SIG-M5 (cell line): ENCODE data around the gene NR1D2.
"Not testable (repeated sequence)": the region's sequence is repeated elsewhere in the genome, so short reads cannot be mapped to it uniquely, and the experiment has no call there.

Experiments used
- DNase-seq: peaks from one replicate; lab custom pipeline; 2025; lab: John Stamatoyannopoulos, UW

NR1D2 gene

GRCh38 chr3:24005669-24006068 is 60.6 kb downstream of the NR1D2 start:
- DNase-seq, result no peak

GRCh38 chr3:24010834-24011233 is 65.7 kb downstream of the NR1D2 start:
- DNase-seq, result not testable (repeated sequence)

GRCh38 chr3:24012589-24013269 is 67.6 kb downstream of the NR1D2 start:
- DNase-seq, result no peak

DNA sequence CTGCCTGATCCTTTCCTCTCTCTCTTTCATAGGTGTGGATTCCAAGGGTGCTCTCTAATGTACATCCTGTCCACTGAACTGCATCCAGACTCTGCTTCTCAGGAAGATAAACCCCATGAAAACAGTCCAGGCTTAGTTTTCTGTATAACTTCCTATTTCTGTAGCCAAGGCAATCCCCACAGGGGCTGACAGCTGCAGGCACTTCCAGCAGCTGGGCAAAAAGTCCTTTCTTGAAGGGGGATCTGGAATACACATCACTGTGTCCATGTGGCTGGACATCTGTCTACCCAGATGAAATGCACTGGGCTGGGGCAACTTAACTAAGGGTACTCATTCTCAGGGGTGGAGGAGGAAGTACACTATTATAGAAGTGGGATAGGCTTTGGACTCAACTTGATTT is 72.2 kb downstream of the NR1D2 start:
- DNase-seq, result no peak

- DNase-seq, result no peak
Measured at GRCh38 chr3:24018784-24019570, 73.9 kb downstream of the NR1D2 start.

DNA sequence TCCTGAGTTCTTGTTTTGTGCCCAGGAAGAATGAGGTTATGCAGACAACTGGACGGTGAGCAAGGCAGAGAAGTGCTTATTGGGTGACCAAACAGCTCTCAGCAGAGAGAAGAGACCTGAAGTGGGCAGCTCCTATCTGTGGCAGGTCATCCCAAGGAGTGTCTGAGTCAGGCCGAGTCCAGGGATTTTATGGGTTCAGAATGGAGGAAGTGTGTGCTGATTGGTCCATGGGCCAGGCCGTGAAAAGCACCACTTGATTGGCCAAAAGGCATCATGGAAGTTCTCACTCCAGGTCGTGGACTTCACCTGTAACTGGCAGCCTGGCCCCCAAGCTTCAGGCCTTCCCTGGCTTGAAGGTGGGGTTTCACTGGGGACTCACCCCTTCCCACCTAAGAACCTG is 74.5 kb downstream of the NR1D2 start:
- DNase-seq, result no peak

DNA sequence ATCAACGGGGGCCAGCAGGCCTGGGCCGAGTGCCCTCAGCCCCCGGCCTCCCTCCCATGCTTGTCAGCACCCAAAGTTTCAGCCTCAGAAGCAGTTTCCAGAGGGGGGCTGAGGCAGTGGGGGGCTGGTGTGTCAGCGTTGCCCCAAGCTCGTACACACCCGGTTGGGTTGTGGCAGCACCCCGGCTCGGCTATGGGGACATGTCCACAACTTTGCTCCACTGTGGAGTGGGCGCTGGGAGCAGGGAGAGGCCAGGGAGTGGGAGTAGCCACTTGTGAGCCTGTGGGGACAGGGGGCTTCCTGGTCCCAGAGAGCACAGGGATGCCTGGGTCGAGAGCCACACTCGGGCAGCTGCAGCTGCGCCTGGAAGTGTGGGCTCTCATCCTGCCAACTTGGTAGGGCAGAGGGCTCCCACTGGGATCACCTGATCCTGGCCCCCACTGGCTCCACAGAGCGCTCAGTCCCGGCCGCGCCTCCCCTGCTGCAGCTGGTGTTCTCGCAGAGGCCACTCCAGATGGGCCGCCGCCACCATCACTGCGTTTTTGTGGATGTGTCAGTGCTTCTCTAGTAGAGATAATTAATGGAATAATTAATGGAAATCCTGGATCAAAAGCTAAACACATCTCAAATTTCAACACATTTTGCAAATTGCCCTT is 75.1 kb downstream of the NR1D2 start:
- no peak for DNase-seq

DNA sequence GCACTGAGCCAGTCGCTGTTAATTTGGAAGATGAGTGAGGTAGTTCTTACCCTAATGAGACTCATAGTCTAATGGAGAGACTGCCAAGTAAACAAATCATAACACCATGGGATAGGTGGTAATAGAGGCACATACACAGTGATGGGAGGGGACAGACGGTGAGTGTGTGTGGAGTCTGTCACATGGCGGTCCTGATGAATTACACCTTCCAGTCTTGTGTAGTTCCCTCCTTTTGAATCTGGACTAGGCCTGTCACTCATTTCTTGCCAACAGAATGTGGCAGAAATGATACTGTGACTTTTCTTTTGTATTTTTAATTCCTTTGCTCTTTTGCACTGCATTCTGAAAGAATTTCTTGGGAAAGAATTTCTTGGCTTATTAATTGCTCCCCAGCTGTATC is 78.1 kb downstream of the NR1D2 start:
- no peak for DNase-seq

- no peak for DNase-seq
Measured at GRCh38 chr3:24025805-24026204, 80.7 kb downstream of the NR1D2 start.

DNA sequence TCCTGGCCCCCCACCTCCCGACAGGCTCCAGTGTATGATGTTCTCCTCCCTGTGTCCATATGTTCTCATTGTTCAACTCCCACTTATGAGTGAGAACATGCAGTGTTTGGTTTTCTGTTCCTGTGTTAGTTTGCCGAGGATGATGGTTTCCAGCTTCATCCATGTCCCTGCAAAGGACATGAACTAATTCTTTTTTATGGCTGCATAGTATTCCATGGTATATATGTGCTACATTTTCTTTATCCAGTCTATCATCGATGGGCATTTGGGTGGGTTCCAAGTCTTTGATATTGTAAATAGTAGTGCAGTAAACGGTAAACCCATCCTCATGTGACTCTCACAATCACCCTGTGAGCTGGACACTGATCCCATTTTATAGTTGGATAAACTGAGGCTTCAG is 81.6 kb downstream of the NR1D2 start:
- not testable (repeated sequence) for DNase-seq

- DNase-seq, result no peak
Measured at GRCh38 chr3:24027946-24028345, 82.9 kb downstream of the NR1D2 start.
